OCI-LY7 (cell line): ENCODE results near the gene AUTS2.

ENCODE experiments used
- CTCF ChIP-seq: fragments of 200-600 bp; sonication (generic); conservative IDR thresholded peaks from 2 replicates; pipeline ENCODE4 v1.5.1; 2014; ENCODE audit warnings: mild to moderate bottlenecking, antibody characterized with exemption, low read length, moderate library complexity, mixed read lengths
- EZH2phosphoT487 ChIP-seq: fragments of 200-600 bp; sonication (generic); IDR thresholded peaks from 2 replicates; pipeline ENCODE4 v1.6.1; 2018; ENCODE audit warnings: low read depth, borderline replicate concordance, mild to moderate bottlenecking, mixed run types, antibody characterized with exemption, low read length, moderate library complexity, mixed read lengths

DNA sequence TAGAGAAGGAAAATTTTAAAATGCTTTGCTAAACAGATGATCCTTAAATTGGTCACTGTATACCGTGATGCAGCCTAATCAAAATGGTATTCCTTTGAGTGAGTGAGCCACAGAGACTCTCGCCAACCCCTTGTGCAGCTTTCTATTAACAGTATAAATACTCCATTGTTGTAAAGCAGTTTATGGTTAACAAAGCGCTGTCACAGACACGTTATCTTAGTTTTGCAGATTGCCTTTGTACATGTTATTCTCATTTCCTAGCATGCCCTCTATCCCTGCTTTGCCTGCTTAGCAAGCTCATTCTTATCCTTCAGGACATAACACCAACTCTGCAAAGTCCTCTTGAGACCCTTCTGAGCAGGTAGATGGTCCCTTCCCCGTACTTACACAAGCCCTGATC, 694.4 kb downstream of the AUTS2 start:
- no peak for TF ChIP-seq CTCF
- no peak for TF ChIP-seq EZH2phosphoT487
